Vagina (tissue), 2 donors: Measurements from ENCODE around the gene IMMT.

Source experiments
- POLR2A ChIP-seq, 2 donors: fragments of 450-650 bp; IDR thresholded peaks; one replicate each; pipeline ENCODE4 v1.6.1; 2017; ENCODE audit warnings: antibody characterized with exemption in 2 of 2, mild to moderate bottlenecking in 2 of 2, moderate library complexity in 2 of 2
- POLR2AphosphoS5 ChIP-seq, 2 donors: sonication (generic); formaldehyde crosslinking; IDR thresholded peaks; one replicate each; pipeline ENCODE4 v1.9.0; 2017; ENCODE audit warnings: antibody characterized with exemption in 2 of 2, mild to moderate bottlenecking in 2 of 2, low read depth in 1 of 2; ENCODE audit not compliant: insufficient read depth in 1 of 2
- TF ChIP-seq, protein P1 (sequence below), 3 experiments: fragments of 450-650 bp in 2 of 3; fragments of 200-600 bp in 1 of 3; sonication (generic) in 1 of 3; IDR thresholded peaks; one replicate each; pipeline ENCODE4 v1.5.1; 2017 to 2019; ENCODE audit warnings: antibody characterized with exemption in 3 of 3, mild to moderate bottlenecking in 2 of 3, moderate library complexity in 2 of 3

- TF ChIP-seq, protein P1, sequence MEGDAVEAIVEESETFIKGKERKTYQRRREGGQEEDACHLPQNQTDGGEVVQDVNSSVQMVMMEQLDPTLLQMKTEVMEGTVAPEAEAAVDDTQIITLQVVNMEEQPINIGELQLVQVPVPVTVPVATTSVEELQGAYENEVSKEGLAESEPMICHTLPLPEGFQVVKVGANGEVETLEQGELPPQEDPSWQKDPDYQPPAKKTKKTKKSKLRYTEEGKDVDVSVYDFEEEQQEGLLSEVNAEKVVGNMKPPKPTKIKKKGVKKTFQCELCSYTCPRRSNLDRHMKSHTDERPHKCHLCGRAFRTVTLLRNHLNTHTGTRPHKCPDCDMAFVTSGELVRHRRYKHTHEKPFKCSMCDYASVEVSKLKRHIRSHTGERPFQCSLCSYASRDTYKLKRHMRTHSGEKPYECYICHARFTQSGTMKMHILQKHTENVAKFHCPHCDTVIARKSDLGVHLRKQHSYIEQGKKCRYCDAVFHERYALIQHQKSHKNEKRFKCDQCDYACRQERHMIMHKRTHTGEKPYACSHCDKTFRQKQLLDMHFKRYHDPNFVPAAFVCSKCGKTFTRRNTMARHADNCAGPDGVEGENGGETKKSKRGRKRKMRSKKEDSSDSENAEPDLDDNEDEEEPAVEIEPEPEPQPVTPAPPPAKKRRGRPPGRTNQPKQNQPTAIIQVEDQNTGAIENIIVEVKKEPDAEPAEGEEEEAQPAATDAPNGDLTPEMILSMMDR (IDR thresholded peaks at IDR 0.05), result no peak
- TF ChIP-seq POLR2AphosphoS5 (IDR thresholded peaks at IDR 0.05; ENCODE audit: insufficient read depth in 1 of 2, low read depth in 1 of 2) (peak in 1 of 2 donors; percentile 84), POLR2A (IDR thresholded peaks at IDR 0.05) (no peak)
Measured at GRCh38 chr2:86105252-86105968, 89.9 kb downstream of the IMMT start, which contains the start of gene POLR1A.
